Astrocyte (in vitro differentiated cells and primary cell): ENCODE data around the gene EXOC4.

Source experiments
- CTCF ChIP-seq: IDR thresholded peaks from 2 replicates; pipeline ENCODE4 v1.5.1; 2011; ENCODE audit warnings: low read depth, mild to moderate bottlenecking, inconsistent platforms, low read length, moderate library complexity; ENCODE audit not compliant: insufficient read depth
- EZH2 ChIP-seq: IDR thresholded peaks from 2 replicates; pipeline ENCODE4 v1.6.1; 2012; ENCODE audit warnings: mild to moderate bottlenecking, low read length, inconsistent platforms; ENCODE audit not compliant: insufficient read depth

DNA sequence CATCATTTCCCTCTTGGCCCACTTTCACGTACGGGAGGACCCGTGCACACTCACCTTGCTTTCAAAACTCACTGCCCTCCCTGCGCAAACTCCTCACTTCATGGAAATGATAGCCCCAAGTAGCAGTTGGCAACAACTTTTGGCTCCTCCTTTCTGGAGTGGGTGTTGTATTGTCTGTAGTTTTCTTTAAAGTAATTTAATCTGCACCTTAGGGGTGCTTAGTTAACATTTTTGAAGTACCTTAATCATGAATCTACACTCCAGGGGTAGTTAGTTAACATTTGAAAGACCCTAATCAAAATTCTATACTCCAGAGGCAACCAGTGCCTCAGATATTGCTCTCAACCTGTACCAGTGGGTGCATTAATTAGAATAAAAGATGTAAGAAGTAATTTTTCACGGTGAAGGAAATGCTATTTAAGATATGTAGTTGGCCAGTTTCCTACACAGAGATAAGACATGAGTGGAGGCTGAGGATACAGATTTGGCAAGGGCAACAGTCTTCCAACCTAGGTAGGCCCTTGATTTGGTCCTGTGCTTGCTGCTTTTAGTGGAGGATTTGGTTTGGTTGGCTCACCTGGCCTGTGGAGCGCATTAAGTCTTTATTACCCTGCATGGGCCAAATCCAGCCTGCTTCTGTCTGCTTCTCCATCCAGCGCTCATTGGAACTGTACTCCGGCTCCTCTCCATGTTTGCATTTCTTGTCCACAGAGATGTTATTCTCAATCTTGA is 93.0 kb downstream of the EXOC4 start:
- no peak for TF ChIP-seq CTCF
- TF ChIP-seq EZH2 = no peak
